ENCODE data around the gene NUP210. TPM values are rescaled to one million over a fixed set of nuclear protein-coding genes. Genes with fewer than 3 reads are reported as not detected.
A peak's percentile ranks its signal among the peaks of the same experiment; 100 is the strongest.

NUP210 gene
- total RNA-seq, 1 experiment from 2014 or later: 64.0 TPM

DNA sequence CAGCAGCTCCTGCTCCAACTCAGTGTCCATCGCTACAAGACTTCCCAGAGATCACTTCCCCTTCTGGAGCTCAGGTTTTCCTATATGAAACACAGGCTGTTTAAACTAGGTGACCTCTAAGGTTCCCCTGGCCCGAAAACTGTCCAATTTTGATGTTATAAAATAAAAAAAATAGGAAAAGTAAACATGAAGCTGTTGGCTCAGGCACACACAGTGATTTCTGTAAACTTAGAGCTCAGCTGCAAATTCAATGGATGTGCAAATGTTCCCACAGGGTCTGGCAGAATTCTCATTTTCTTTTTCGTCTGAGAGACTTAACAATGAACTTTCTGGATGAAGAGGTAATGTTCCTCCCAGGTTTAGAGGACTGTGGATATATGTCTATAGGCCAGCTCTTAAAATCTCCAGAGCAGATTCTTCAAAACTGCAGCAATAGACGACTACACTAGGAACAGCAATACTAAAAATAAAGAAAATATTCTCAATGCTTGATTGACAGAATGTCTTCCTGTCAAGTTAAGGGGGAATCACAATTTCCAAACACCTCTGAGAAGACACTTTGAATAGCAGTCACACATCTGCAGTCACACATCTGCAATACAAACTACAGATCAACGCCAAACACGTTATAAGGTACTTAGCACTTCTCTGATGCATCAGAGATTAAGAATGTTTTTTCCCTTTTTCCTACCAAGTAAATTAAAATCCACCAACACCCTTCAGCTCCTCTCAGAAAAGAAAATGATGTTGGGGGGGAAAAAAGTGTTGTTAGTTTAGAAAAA is 2.8 kb downstream of the NUP210 start:
- BruUV-seq (replicated peaks): TSS peak; percentile 28
- DNase-seq (no peak), ATAC-seq (no peak)
- no peak overlapping the region for H3K4me3 ChIP-seq (ENCODE audit: low read length)
- no peak overlapping the region for H2AFZ ChIP-seq (ENCODE audit: low read length)
- peaks cover 3% of the 10 kb centered on the region; the same call in 1 of the 2 replicates for H3K36me3 ChIP-seq (ENCODE audit: low read depth, low read length)
- ChIA-PET POLR2A (ENCODE audit: unreplicated experiment) (interaction anchor here (0.5 kb wide), 1 partner anchor 38 kb away, joined by 6 read pairs; no protein-coding TSS in a partner anchor), CTCF (interaction anchor here (0.6 kb wide), 3 partner anchors 59 to 134 kb away, joined by 3 to 11 read pairs (median 4); partner anchors contain the start of gene HDAC11)
- no peaks in the 10 kb centered on the region for H3K9me3 ChIP-seq (ENCODE audit: low read length)
- peaks cover 47% of the 10 kb centered on the region for H3K4me1 ChIP-seq (ENCODE audit: insufficient read depth, low read length)
- peak overlapping the region; percentile 94; the same call in 1 of the 2 replicates for H3K4me2 ChIP-seq (ENCODE audit: low read length)
- H3K9me2 ChIP-seq (replicated peaks; ENCODE audit: low read length): no peaks in the 10 kb centered on the region
- no peak overlapping the region for H3K9ac ChIP-seq (ENCODE audit: low read length)
- intact Hi-C loops (cut with micrococcal nuclease): no loop called here
- H4K20me1 ChIP-seq (ENCODE audit: low read length): peaks cover 20% of the 10 kb centered on the region
- no peaks in the 10 kb centered on the region for H3K27me3 ChIP-seq (ENCODE audit: low read length)
- H3F3A ChIP-seq (ENCODE audit: low read length, unreplicated experiment): peaks cover 7% of the 10 kb centered on the region
- TF ChIP-seq, protein P1, sequence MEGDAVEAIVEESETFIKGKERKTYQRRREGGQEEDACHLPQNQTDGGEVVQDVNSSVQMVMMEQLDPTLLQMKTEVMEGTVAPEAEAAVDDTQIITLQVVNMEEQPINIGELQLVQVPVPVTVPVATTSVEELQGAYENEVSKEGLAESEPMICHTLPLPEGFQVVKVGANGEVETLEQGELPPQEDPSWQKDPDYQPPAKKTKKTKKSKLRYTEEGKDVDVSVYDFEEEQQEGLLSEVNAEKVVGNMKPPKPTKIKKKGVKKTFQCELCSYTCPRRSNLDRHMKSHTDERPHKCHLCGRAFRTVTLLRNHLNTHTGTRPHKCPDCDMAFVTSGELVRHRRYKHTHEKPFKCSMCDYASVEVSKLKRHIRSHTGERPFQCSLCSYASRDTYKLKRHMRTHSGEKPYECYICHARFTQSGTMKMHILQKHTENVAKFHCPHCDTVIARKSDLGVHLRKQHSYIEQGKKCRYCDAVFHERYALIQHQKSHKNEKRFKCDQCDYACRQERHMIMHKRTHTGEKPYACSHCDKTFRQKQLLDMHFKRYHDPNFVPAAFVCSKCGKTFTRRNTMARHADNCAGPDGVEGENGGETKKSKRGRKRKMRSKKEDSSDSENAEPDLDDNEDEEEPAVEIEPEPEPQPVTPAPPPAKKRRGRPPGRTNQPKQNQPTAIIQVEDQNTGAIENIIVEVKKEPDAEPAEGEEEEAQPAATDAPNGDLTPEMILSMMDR (conservative IDR thresholded peaks at IDR 0.05; ENCODE audit: low read depth, low read length): no peak
- H3K79me2 ChIP-seq (ENCODE audit: low read length): peaks cover 66% of the 10 kb centered on the region
- no peak overlapping the region for H3K27ac ChIP-seq (ENCODE audit: low read length)

DNA sequence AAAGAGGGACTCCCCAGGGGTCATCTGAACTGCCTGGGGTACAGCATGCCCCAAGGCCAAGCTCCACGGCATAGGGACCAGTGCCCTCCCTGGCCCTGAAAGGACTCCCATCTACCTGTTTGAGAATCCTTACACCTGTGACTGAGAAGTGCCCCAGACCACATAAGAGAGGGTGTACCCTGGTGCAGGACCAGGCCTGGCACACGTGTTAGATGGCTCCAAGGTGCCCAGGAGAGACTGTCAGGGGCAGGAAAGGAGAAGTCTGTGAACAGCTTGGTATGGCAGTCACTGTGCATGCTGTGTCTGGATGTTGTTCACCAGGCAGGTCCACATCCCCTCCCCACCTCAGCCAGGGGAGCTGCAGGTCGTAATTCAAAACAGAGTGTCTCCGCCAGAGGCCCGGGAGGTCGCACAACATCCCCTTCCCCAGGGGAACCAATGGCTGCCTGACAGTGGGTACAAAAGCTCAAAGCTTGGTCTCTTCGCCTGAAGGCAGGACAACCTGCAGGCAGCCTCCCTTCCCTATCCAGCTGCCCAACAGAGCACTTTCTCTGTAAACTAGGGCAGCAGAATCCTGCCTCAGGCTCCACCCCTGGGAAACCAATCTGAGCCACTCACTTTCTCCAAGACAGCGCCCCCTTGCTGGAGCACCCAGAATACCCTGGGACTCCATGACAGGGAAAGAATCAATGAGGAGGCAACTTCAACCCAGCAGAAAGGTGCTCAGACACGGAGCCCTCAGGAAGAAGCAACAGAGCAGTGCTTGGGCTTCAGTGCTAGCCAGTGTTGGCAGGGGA is 3.9 kb downstream of the NUP210 start:
- Histone ChIP-seq H3F3A (ENCODE audit: low read length, unreplicated experiment) (peaks cover 7% of the 10 kb centered on the region), H3K79me2 (ENCODE audit: low read length) (peaks cover 75% of the 10 kb centered on the region), H3K27me3 (ENCODE audit: low read length) (no peaks in the 10 kb centered on the region), H4K20me1 (ENCODE audit: low read length) (peaks cover 20% of the 10 kb centered on the region), H3K9ac (ENCODE audit: low read length) (no peak overlapping the region), H3K4me3 (ENCODE audit: low read length) (no peak overlapping the region), H3K9me3 (ENCODE audit: low read length) (no peaks in the 10 kb centered on the region), H3K4me1 (ENCODE audit: insufficient read depth, low read length) (peaks cover 47% of the 10 kb centered on the region), H3K9me2 (replicated peaks; ENCODE audit: low read length) (no peaks in the 10 kb centered on the region), H3K4me2 (ENCODE audit: low read length) (no peak overlapping the region), H3K27ac (ENCODE audit: low read length) (no peak overlapping the region), H3K36me3 (ENCODE audit: low read depth, low read length) (peaks cover 3% of the 10 kb centered on the region; the same call in 1 of the 2 replicates), H2AFZ (ENCODE audit: low read length) (no peak overlapping the region)
- TF ChIP-seq, protein P1 (conservative IDR thresholded peaks at IDR 0.05; ENCODE audit: low read depth, low read length): peak; percentile 50; the same call in 1 of the 2 replicates
- no peak for TF ChIP-seq EZH2 (IDR thresholded peaks at IDR 0.05; ENCODE audit: low read length, unreplicated experiment)
- ATAC-seq: no peak
- intact Hi-C loops (cut with micrococcal nuclease): no loop called here
- no TSS peak for BruUV-seq (replicated peaks)
- ChIA-PET CTCF (no interaction called here), POLR2A (ENCODE audit: unreplicated experiment) (interaction anchor here (0.5 kb wide), 1 partner anchor 37 kb away, joined by 6 read pairs; no protein-coding TSS in a partner anchor)
- no peak for DNase-seq
